ENCODE measurements around the gene BCAS4.
"Not testable (repeated sequence)": the region's sequence is repeated elsewhere in the genome, so short reads cannot be mapped to it uniquely, and the experiment has no call there.

Gene BCAS4

DNA sequence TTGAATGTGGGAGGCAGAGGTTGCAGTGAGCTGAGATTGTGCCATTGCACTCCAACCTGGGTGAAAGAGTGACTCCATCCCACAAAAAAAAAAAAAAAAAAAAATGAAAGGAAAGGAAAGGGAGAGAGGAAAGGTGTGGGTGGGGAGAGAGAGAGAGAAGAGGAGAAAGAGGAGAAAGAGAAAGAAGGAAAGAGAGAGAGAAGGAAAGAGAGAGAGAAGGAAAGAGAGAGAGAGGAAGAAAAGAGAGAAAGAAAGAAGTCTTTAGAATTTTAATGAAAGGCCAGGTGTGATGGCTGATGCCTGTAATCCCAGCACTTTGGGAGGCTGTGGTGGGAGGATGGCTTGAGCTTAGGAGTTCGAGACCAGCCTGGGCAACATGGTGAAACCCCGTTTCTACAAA lies 7.7 kb upstream of the BCAS4 start:
- H3K4me1 Mint-ChIP-seq, result peaks cover 14% of the 10 kb centered on the region
- H3K9me3 Mint-ChIP-seq, result no peaks in the 10 kb centered on the region
- no peak overlapping the region for H3K4me3 Mint-ChIP-seq
- peak overlapping the region; percentile 57 for H3K27ac Mint-ChIP-seq
- no peaks in the 10 kb centered on the region for H3K27me3 Mint-ChIP-seq
- ATAC-seq, result no peak
- no peaks in the 10 kb centered on the region for H3K36me3 Mint-ChIP-seq

DNA sequence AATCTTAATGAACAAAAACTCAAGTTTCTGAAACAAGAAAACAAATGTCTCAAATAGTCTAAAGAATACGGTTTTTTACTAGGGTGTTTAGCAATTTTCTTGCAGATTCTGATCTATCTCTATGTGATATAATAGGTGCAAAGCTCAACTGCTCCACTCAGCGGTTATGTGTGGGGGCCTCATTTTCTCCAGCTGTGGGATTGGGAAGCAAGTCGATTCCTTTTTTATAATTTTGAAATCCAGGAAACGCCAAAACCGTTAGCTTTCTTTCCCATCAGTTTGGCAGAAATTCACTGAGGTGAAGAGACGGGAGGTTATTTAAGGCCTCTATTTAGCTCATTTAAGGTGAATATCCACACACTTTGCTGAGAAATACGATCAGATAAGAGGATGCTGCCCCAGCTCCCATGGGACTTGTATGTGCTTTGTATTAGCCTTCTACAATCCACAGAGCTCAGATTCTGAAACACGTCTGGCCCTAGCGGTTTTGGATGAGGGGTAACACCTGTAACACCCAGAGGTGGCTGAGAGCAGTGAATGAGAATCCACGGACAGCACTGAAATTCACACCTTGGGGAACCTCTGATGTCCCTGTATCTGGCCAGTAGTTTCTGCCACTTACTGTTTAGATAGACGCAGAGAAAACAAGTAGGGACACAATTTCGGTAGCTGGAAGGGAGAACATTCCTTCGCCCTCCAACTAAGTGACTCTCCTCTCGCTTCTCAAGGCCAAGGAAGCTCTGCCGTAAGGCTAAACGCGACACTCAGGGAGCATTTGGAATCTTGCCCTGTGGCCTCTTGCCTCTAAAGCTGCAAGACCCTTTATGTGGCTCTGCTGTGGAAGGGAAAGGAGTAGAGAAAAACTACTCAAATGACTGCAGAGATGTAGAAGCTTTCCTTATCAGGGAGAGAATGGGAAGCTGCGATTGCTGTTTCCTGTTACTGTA lies 6.5 kb upstream of the BCAS4 start:
- ATAC-seq, result no peak
- Mint-ChIP-seq H3K4me1 (peaks cover 14% of the 10 kb centered on the region), H3K27me3 (no peaks in the 10 kb centered on the region), H3K4me3 (no peak overlapping the region), H3K27ac (no peak overlapping the region), H3K9me3 (no peaks in the 10 kb centered on the region), H3K36me3 (no peaks in the 10 kb centered on the region)

DNA sequence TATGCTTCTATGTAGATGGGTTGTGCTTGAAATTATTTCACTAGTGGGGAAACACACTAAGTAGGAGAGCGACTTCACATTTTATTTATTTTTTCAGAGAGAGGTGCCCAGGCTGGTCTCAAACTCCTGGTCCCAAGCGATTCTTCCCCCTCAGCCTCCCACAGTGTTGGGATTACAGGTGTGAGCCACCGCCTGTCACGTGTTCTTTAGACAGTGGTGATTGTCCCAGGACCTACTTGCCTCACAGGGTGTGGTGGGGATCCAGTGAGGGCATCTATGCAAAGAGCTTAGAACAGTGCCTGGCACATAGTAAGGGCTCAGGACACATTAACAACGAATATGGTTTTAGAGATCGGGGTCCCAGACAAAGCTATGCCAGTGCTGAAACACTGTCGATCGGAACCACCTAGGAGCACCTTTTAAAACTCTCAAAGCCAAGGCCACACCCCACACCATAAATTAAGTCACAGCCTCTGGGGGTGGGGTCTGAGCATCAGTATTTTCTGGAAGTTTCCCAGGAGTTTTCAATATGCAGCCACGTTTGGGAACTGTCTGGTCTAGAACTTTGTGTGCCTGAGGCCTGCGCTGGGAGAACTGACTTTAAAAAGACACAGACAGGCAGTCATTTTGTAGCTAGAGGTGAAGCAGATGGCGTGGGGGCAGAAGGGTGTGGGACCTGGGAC lies 4.8 kb upstream of the BCAS4 start:
- no peak for ATAC-seq
- H3K36me3 Mint-ChIP-seq, result no peaks in the 10 kb centered on the region
- peaks cover 14% of the 10 kb centered on the region for H3K4me1 Mint-ChIP-seq
- peak overlapping the region; percentile 92 for H3K27ac Mint-ChIP-seq
- no peaks in the 10 kb centered on the region for H3K27me3 Mint-ChIP-seq
- no peak overlapping the region for H3K4me3 Mint-ChIP-seq
- no peaks in the 10 kb centered on the region for H3K9me3 Mint-ChIP-seq

DNA sequence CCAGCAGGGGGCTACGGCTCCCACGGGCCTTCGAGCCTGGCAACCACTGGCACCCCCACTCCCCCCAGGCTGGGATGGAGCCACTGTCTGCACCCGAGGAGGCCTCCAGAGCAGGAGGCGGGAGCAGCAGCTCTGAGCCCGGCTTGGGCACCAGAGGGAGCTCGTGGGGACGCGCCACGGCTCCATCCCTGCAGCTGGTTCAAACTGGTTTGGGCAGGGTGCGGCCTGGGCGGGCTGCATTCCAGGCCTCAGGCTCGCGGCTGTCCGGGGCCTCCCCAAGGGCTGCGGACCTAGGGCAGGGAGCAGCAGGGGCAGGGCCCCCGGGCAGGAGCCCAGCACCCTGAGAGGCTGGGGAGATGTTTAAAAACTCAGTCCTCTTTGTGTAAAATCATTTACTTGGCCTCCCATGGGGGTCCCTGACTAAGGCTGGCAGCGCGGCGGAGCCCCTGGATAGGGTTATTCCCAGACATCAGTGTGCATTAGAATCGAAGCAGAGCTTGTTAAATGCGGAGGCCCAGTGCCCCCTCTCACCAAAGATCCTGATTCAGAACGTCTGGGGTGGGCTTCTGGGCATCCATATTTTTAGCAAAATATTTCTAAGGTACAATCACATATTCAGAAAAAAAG lies 4.1 kb upstream of the BCAS4 start:
- no peaks in the 10 kb centered on the region for H3K9me3 Mint-ChIP-seq
- peak; percentile 81 for ATAC-seq
- H3K4me1 Mint-ChIP-seq, result peaks cover 14% of the 10 kb centered on the region
- peak overlapping the region; percentile 92 for H3K27ac Mint-ChIP-seq
- no peaks in the 10 kb centered on the region for H3K36me3 Mint-ChIP-seq
- H3K27me3 Mint-ChIP-seq, result no peaks in the 10 kb centered on the region
- H3K4me3 Mint-ChIP-seq, result no peak overlapping the region

DNA sequence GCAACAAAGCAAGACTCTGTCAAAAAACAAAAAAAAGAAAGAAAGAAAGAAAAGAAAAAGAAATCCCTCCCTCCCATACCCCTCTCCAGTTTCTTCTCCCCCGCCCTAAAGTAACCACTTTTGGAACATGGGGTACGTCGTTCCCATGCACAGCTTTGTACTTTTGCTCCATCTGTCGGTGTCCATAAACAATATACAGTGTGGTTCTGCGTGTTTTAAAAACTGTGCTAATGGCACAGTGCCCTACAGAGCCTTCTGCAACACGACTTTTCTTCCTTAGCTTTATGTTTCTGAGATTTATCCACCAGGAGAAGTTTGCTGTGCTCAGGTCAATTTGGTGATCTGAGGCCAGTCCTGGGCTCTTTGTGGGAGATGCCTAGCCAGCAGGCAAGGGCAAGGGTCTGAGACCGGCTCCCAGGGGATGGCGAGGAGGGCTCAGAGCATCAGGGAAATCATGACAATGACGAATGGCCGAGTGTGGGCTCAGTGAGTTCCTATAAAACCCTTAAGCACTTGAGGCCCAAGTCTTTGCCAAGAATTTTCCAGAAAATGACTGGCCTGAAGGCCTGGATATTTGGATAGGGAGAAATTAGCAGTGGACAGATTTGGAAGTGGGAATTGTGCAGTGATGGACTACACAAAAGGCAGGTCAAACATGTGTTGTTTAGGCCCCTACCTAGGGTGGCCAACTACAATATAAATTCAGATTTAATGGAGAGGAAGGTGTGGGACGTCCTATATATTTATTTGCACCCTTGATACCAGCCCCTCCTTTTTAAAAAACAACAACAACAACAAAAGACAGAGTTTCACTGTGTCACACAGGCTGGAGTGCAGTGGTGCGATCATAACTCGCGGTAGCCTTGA lies 1.9 kb upstream of the BCAS4 start:
- H3K4me1 Mint-ChIP-seq, result peaks cover 23% of the 10 kb centered on the region
- no peak for ATAC-seq
- peak overlapping the region; percentile 86 for H3K27ac Mint-ChIP-seq
- no peaks in the 10 kb centered on the region for H3K27me3 Mint-ChIP-seq
- no peak overlapping the region for H3K4me3 Mint-ChIP-seq
- no peaks in the 10 kb centered on the region for H3K9me3 Mint-ChIP-seq
- H3K36me3 Mint-ChIP-seq, result no peaks in the 10 kb centered on the region

DNA sequence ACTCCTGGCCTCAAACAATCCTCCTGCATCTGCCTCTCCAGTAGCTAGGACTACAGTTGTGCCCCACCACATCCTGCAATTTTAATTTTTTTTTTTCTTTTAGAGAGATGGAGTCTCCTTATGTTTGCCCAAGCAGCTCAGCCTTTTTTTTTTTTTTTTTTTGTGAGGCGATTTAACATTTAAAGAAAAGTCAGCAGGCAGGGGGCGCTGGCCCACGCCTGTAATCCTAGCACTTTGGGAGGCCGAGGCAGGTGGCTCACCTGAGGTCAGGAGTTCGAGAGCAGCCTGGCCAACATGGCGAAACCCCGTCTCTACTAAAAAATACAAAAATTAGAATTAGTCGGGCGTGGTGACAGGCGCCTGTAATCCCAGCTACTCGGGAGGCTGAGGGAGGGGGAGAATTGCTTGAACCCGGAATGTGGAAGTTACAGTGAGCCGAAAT lies 1.3 kb upstream of the BCAS4 start:
- Mint-ChIP-seq H3K4me3 (peak overlapping the region; percentile 50), H3K27ac (peak overlapping the region; percentile 86), H3K4me1 (peaks cover 23% of the 10 kb centered on the region)
- H3K9me3 Mint-ChIP-seq, ATAC-seq, H3K36me3 Mint-ChIP-seq, H3K27me3 Mint-ChIP-seq: not testable (repeated sequence)

DNA sequence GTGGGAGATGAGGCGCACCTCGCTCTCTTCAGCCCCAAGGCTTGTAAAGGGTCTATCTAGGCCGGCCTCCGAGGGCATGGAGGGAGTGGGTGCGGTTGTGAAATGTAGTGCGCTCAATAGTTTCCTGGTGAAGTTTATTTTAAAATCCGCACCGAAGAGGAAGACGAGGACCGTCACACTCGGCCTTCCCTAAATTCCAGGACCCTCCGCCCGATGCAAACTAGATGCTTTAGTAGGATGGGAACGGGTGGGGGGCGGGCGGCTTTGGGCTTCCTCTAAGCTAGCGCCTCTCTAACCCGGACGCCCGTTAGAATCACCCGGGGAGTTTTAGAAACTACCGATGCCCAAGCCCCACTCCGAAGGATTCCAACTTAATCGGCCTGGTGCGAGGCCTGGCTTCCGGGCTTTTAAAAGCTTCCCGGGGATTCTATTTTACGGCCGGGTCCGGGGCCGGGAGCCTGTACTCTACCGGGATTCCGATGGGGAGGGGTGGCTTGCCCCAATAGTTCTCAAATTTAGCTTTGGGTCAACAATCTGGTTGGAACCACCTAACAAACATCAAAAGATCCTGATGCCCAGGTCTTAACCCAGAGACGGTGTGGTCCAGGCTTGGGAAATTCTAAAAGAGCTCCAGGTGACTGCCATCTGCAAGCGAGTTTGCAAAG lies 548 bp upstream of the BCAS4 start:
- Mint-ChIP-seq H3K4me3 (peak overlapping the region; percentile 63), H3K27ac (peak overlapping the region; percentile 86), H3K27me3 (no peaks in the 10 kb centered on the region), H3K9me3 (no peaks in the 10 kb centered on the region), H3K4me1 (peaks cover 30% of the 10 kb centered on the region), H3K36me3 (peaks cover 5% of the 10 kb centered on the region)
- no peak for ATAC-seq

DNA sequence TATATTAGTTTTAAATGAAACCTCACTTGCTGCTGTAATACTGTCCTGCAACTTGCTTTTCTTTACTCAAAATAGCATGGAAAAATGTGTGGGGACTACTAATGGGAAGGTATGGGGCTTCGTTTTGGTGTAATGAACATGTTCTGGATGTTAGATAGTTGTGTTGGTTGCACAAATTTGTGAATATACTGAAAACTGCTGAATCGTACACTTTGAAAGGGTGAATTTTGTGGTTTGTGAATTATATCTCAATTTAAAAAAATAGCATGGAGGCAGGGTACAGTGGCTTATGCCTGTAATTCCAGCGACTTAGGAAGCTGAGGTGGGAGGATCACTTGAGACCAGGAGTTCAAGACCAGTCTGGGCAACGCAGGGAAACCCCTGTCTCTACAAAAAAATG lies 2.3 kb downstream of the BCAS4 start:
- Mint-ChIP-seq H3K4me3 (peak overlapping the region; percentile 50), H3K9me3 (no peaks in the 10 kb centered on the region), H3K27ac (peak overlapping the region; percentile 97), H3K4me1 (peaks cover 39% of the 10 kb centered on the region), H3K36me3 (peaks cover 18% of the 10 kb centered on the region), H3K27me3 (no peaks in the 10 kb centered on the region)
- ATAC-seq, result no peak

DNA sequence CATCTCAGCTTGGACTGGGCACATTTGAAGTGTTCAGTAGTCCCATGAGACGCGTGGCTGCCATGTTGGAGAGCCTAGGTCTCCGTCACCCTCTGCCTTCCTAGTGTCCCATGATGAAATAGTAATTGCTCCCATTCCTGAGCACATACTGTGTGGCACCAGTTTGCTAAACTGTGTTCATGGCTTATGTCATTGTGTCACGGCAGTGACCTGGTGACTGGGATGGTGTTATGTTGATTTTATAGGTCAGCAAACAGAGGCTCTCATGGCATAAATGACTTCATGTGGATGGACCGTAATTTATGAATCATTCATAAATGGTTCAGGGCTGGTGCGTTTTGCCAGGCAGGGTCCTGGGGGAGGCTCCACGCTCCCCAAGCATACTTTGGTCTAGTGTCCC lies 3.8 kb downstream of the BCAS4 start:
- Mint-ChIP-seq H3K4me1 (peaks cover 49% of the 10 kb centered on the region), H3K9me3 (no peaks in the 10 kb centered on the region), H3K4me3 (peak overlapping the region; percentile 79), H3K27ac (peak overlapping the region; percentile 97), H3K27me3 (no peaks in the 10 kb centered on the region), H3K36me3 (peaks cover 18% of the 10 kb centered on the region)
- ATAC-seq, result no peak

DNA sequence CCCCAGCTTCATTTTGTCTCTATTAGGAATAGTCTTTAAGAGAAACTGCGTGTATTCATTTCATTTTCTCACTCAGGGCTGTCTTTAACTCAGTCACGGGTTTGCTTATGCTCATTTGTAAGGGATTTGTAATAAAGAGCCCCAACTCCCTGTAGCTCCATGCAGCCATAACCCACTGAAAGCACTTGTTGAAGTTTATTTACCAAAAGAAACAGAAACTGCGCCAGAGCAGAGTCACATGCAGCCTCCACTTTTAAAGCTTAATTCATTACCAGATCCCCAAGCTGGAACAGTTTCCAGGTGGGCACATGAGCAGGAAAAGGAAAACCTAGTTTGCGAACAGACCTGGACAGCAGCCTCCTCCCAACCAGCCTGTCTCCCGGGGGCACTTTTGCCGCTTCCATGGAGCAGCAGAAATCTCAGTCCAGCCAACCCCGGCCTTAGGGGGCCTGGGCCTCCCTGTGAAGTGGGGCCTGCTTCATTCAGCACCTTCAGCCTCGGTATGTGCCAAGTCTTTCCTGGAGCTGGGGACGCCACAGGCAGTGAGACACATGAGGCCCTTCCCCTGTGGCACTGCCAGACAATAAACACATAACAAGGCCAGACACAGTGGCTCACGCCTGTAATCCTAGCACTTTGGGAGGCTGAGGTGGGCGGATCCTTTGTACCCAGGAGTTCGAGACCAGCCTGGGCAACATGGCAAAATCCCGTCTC lies 4.5 kb downstream of the BCAS4 start:
- H3K4me3 Mint-ChIP-seq, result peak overlapping the region; percentile 79
- no peak for ATAC-seq
- no peaks in the 10 kb centered on the region for H3K27me3 Mint-ChIP-seq
- peaks cover 18% of the 10 kb centered on the region for H3K36me3 Mint-ChIP-seq
- H3K27ac Mint-ChIP-seq, result peak overlapping the region; percentile 97
- H3K9me3 Mint-ChIP-seq, result no peaks in the 10 kb centered on the region
- H3K4me1 Mint-ChIP-seq, result peaks cover 56% of the 10 kb centered on the region

DNA sequence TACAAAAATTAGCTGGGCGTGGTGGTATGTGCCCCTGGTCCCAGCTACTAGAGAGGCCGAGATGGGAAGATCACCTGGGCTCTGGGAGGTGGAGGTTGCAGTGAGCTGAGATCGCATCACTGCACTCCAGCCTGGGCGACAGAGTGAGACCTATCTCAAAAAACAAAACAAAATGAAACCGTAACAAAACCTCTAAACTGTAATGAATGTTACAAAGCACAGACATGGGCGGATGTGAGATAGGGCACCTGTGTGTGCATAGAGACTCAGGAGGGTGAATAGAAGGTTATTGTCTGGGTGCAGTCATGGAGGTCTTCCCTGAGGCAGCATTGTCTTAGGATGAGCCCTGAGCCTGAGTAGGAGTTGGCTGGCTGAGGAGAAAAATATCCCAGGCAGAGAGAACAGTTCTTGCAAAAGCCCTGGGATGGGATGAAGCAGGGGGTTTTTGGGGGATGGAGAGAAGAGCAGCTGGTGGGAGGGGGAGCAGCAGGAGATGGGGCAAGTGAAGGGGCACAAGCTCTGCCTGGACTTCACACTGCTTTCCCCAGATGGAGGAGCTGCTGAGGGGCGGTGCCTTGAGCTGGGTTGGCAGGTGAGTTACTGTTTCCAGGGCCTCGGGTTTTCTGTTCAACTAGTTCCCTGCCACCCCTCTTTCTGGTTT lies 5.2 kb downstream of the BCAS4 start:
- Mint-ChIP-seq H3K36me3 (peaks cover 18% of the 10 kb centered on the region), H3K27ac (peak overlapping the region; percentile 97), H3K4me1 (peaks cover 63% of the 10 kb centered on the region), H3K27me3 (no peaks in the 10 kb centered on the region), H3K9me3 (no peaks in the 10 kb centered on the region), H3K4me3 (peak overlapping the region; percentile 79)
- peak; percentile 77 for ATAC-seq

DNA sequence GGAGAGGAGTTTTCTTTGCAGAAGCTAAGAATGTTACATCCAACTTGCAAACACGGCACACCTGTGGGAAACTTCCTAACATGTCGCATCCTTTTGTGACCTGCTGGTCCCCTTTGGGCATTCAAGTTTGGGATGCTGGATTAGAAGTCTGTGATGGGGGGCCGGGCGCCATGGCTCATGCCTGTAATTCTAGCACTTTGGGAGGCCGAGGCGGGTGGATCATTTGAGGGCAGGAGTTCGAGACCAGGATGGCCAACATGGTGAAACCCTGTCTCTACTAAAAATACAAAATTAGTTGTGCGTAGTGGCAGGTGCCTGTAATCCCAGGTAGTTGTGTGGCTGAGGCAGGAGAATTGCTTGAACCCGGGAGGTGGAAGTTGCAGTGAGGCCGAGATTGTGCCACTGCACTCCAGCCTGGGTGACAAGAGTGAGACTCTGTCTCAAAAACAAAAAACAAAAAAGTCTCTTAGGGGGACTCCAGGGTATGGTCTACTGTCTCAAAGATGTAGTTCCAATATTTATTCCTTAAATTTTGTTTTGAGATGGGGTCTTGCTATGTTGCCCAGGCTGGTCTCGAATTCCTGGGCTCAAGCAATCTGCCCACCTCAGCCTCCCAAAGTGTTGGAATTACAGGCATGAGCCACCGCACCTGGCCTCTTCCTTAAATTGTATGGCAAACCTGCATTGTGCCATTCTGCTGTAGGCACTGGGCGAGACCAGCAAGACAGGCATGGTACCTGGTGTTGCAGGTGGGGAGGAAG lies 6.3 kb downstream of the BCAS4 start:
- not testable (repeated sequence) for H3K9me3 Mint-ChIP-seq, ATAC-seq, H3K27me3 Mint-ChIP-seq, H3K4me3 Mint-ChIP-seq
- Mint-ChIP-seq H3K4me1 (peaks cover 75% of the 10 kb centered on the region), H3K27ac (peak overlapping the region; percentile 97), H3K36me3 (peaks cover 18% of the 10 kb centered on the region)

DNA sequence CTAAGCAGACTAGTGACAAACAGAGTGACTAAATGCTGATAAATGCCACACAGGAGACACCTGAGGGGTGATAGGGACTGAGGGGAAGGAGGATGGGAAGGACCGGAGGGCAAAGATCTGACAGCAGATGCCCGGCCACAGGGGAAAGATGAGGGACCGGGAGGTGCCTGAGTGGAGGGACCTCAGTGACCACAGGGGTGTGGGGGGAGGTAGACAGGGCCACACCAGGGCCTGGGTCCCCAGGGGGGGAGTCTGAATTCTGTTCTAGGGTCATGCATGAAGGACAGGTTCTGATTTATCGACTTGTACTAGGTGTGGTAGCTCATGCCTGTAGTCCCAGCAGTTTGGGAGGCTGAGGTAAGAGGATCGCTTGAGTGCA lies 6.9 kb downstream of the BCAS4 start:
- H3K4me1 Mint-ChIP-seq, result peaks cover 77% of the 10 kb centered on the region

More for the DNA sequence above, 6.9 kb downstream of the BCAS4 start:
- no peak for ATAC-seq
- Mint-ChIP-seq H3K36me3 (peaks cover 18% of the 10 kb centered on the region), H3K27me3 (no peaks in the 10 kb centered on the region), H3K4me3 (no peak overlapping the region), H3K9me3 (no peaks in the 10 kb centered on the region), H3K27ac (peak overlapping the region; percentile 60)

Measured in stimulated activated memory B cell treated with anti-CD40 and anti-IgM and Interleukin-4, amounts not matched to agents 10 μg/mL and 1 μg/mL and 100 μg/mL, for 72 hours (primary cell).